ENCODE results near the gene FAM53B.

FAM53B gene

GRCh38 chr10:124711145-124711544 is 33.0 kb downstream of the FAM53B start:
- in situ Hi-C loops (cut with HindIII; ENCODE audit: low sequenced_read_pairs) = no loop called here

- in situ Hi-C loops (cut with HindIII; ENCODE audit: low sequenced_read_pairs) = no loop called here
Measured at GRCh38 chr10:124710266-124710881, 33.8 kb downstream of the FAM53B start.

GRCh38 chr10:124709861-124710260 is 34.3 kb downstream of the FAM53B start:
- in situ Hi-C loops (cut with HindIII; ENCODE audit: low sequenced_read_pairs) = no loop called here

DNA sequence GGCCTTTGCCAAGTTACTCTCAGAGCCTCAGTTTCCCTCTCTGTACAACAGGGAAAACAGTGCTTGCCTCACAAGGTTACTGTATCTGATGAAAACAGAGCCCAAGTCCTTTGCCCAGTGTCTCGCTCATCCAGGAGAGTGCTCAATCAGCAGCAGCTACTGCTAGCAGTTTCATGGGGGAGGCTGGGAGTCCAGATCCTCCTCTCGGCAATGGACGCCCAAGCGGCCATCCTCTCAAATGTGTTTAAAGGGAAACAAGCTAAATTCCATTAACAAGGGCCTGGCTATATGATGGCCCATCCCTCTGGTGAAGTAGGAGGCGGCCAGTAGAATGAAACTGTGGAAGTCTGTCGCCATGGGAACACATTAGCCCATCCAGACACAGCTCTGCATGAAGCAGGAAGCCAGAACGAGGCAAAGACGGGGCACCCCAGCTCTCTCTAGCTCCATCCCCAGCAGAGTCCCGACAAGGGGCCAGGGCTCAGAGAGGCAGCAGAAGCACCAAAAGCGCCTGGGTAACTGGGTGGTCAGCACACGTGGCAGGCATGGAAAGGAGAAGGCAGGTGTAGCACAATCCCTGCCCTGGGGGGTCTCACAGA is 35.2 kb downstream of the FAM53B start:
- in situ Hi-C loops (cut with HindIII; ENCODE audit: low sequenced_read_pairs) = no loop called here

- in situ Hi-C loops (cut with HindIII; ENCODE audit: low sequenced_read_pairs) = no loop called here
Measured at GRCh38 chr10:124708246-124708779, 35.9 kb downstream of the FAM53B start.

DNA sequence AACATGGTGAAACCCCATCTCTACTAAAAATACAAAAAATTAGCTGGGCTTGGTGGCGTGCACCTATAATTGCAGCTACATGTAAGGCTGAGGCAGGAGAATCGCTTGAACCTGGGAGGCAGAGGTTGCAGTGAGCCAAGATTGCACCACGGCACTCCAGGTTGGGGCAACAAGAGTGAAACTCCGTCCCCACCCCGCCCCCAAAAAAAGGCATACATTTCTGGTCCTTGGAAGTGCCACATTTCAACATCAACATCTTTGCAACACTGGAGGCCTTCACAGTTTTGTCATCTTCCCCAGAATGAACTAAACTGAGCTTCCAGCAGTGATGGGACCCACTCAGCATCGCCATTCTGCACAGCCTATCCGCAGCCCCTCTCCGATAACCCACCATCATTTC is 36.6 kb downstream of the FAM53B start:
- in situ Hi-C loops (cut with HindIII; ENCODE audit: low sequenced_read_pairs) = no loop called here

DNA sequence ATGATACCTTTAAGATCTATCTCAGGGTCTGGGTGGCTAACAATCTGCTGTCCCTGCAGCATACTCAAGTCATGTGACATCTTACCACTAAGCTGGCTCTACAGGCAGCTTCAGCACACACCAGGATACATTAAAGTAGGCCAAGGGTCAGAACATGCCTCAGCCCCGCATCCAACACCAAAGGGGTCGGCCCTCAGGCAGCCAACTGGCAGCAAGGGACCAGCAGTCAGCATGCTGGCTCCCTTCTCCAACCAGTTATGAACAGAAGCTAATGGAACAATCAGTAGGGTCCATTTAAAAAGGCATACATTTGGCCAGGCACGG is 37.1 kb downstream of the FAM53B start:
- in situ Hi-C loops (cut with HindIII; ENCODE audit: low sequenced_read_pairs) = no loop called here

- in situ Hi-C loops (cut with HindIII; ENCODE audit: low sequenced_read_pairs) = no loop called here
Measured at GRCh38 chr10:124706462-124707143, 37.6 kb downstream of the FAM53B start.

GRCh38 chr10:124705817-124706461 is 38.2 kb downstream of the FAM53B start:
- in situ Hi-C loops (cut with HindIII; ENCODE audit: low sequenced_read_pairs) = no loop called here

DNA sequence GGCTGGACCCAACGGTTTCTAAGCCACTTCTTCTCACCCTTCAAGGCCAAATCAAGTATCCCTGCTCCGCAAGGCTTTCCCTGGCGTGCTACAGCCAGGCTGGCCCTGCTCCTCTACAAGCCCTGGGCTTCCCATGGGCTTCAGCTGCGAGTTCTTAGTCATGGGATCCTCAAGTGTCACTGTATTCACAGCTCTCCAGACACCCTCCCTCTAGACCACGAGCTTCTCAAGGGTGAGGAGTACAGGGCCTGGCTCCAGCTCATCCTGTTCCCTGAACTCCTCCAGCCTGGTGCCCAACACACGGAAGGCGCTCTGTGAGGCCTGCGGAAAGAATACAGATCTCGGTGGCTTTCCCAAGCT is 38.8 kb downstream of the FAM53B start:
- in situ Hi-C loops (cut with HindIII; ENCODE audit: low sequenced_read_pairs) = no loop called here

GRCh38 chr10:124704428-124705380 is 39.5 kb downstream of the FAM53B start:
- in situ Hi-C loops (cut with HindIII; ENCODE audit: low sequenced_read_pairs) = no loop called here

DNA sequence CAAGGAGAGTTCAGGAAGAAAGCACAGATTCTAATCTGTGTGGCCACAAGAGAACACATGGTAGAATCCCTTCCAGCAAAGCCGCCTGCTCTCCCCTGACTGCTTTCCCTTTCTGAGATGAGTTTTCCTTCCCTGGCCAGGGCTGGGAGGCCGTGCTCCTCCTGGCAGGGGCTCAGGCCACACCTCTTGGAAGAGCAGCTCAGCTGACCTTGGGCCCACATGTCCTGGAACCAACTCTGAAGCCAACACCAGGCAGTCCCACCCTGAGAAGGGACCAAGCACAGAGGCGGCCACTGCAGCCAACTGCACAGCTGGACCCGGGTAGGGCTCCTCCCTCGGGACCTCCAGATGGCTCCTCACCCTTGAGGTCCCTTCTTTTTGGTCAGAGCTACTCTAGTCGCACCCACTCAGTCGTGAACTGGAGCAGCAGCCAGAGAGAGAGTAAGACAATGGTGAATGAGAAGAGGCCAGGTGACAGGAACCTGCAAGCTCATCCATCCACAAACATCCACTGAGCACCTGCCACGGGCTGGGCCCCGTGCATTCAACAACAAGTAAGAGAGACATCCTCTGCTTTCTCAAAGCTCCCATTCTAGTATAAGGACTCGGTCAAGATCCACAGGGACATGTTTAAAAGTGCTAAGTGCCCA is 40.3 kb downstream of the FAM53B start:
- in situ Hi-C loops (cut with HindIII; ENCODE audit: low sequenced_read_pairs) = no loop called here

DNA sequence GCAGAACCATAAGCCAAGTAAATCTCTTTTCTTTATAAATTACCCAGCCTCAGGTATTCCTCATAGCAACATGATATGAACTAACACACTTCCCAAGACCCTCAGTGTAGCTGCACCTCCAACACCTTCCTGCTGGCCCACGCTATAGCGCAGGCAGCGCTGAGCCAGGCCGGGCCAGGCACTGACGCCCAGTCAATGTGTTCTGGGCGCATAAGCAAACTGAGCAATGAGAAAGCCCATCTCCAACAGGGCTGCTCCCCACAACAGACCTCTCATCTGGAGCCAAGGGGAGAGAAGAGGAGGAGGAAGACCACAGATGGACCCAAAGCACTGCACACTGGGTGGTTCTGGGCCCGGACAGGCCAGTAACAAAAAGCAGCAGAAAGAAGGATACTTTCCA is 40.8 kb downstream of the FAM53B start:
- in situ Hi-C loops (cut with HindIII; ENCODE audit: low sequenced_read_pairs) = no loop called here

DNA sequence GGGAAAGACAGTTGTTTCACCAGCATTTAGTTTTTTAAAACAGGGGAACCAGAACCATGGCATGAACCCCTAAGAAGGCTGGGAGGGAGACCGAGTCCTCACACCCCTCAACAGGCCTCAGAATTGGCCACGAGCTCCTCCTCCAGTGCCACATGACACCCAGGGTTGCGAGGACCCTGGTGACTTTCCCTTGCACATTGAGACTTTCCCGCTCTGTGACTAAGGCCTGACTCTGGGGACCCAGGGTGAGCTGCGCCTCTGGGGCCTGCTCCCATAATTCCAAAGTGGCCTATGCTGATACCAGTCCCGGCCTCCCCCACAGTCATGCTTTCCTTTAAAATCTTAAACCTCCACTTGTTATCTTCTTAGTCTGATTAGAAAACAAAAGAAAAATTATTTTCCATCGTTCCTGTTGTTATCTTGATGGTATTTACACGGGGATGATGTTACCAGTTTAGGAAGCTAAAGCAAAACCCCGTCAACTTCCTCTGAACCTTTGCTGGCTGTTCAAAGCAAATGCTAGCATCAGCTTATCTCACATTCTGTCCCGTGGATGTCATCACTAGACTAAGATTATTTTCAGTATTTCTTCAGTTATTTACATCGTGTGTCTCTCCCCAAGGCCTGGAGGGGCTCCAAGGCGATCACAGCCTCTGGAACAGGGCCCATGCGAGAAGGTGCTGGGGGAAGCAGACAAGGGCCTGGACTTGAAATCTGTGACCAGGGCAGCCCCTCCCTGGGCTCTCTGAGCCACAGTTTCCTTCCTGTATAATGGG is 42.1 kb downstream of the FAM53B start:
- in situ Hi-C loops (cut with HindIII; ENCODE audit: low sequenced_read_pairs) = no loop called here

DNA sequence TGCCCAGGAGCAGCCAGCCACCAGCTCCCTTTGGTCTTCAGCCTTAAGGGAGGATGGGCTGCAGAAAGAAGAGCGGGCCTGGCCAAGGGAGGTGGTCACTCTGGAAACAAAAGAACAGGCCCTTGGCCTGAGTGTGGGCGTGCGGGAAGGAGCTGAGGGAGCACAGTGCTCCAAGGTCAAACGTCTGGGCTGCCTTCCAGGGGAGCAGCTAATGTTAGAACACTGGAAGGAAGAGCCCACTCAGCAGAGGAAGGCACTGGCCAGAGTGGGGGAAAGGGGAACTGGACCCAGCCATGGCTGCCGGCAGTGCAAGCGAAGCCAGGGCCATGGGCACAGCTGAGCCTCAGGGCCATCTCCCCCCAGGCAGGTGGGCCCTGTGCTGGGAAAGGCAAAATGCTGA is 42.7 kb downstream of the FAM53B start:
- in situ Hi-C loops (cut with HindIII; ENCODE audit: low sequenced_read_pairs) = no loop called here

GRCh38 chr10:124701038-124701365 is 43.2 kb downstream of the FAM53B start:
- in situ Hi-C loops (cut with HindIII; ENCODE audit: low sequenced_read_pairs) = no loop called here

GRCh38 chr10:124700293-124701037 is 43.7 kb downstream of the FAM53B start:
- in situ Hi-C loops (cut with HindIII; ENCODE audit: low sequenced_read_pairs) = no loop called here

GRCh38 chr10:124699471-124700292 is 44.5 kb downstream of the FAM53B start:
- in situ Hi-C loops (cut with HindIII; ENCODE audit: low sequenced_read_pairs) = no loop called here
